NOMO-1 (cell line): Measurements from ENCODE around the gene ABT1.

Source experiments
- DNase-seq, 2 experiments: peaks; one replicate each; lab custom pipeline; 2025; ENCODE audit not compliant: unreplicated experiment in 2 of 2; lab: John Stamatoyannopoulos, UW

Gene ABT1

GRCh38 chr6:26600759-26601158 lies 4.0 kb downstream of the ABT1 start:
- DNase-seq: no peak

DNA sequence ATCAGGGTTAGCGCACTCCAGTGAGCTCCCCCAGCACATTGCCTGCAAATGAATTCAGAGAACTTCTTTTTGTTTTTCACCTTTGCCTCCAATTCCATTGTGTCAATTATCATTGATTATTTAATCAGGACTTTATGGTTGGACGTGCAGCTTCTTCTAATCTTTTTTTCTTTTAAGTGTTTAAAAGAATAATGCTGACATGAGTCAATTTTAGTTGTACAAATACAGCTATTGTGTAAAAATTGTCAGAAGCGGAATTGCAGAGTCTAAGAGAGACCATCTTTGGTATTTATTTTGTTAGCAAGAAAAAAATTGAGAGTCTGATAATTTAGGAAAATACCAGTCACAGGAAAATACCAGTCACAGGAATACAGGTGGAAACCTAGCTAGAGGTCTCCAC lies 5.5 kb downstream of the ABT1 start:
- no peak for DNase-seq

- DNase-seq: peak in 1 of 2 experiments; percentile 28
These were observed 7.3 kb downstream of the ABT1 start for GRCh38 chr6:26604026-26604425.

- DNase-seq: no peak
These were observed 8.0 kb downstream of the ABT1 start for GRCh38 chr6:26604797-26605196.

- DNase-seq: peak; percentile 73 to 78
These were observed 10.9 kb downstream of the ABT1 start for GRCh38 chr6:26607434-26608230.

GRCh38 chr6:26609463-26609862 lies 12.7 kb downstream of the ABT1 start:
- DNase-seq: no peak

DNA sequence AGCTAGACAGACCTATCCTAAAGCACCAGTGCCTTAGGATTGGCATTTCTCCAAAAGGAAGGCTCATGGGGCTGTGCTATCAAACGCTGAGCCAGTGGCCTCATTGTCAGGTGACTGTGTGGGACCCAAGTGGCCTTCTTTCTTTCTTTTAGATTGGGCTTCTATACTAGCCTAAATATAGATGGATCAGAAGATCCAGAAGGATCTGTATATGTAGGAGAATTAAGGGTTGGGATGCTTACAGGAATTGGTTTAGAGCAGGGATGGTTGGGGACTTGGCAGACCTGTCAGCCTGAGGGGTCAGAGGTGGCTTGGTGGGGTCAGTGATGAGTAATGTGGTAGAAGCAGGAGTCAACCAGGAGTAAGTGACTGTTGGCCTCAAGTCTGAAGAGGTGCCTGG lies 14.8 kb downstream of the ABT1 start:
- DNase-seq: no peak

DNA sequence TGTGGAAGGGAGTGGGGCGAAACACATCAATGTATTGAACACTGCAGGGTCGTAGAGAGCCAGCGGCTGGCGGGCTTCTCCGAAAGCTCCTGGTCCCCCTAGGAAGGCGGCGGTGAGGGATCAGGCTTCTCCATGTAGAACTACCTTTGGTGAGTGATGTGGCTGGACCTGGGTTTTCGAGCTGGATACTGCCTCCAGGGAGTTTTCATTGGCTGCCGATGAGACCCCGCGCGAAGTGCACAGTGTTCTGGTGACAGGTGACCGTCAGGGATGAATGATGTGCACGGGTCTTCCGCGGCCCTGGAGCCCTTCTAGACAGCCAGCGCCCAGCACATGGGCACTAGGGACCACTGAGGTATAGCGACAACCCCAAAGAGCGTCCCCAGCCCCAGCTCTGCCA lies 16.4 kb downstream of the ABT1 start:
- no peak for DNase-seq

GRCh38 chr6:26613689-26614683 lies 17.2 kb downstream of the ABT1 start:
- DNase-seq: no peak

- no peak for DNase-seq
These were observed 26.6 kb downstream of the ABT1 start for GRCh38 chr6:26623339-26623859.

- no peak for DNase-seq
These were observed 27.8 kb downstream of the ABT1 start for GRCh38 chr6:26624557-26624956.

- DNase-seq: no peak
These were observed 31.1 kb downstream of the ABT1 start for GRCh38 chr6:26627843-26628242.

- DNase-seq: no peak
These were observed 32.6 kb downstream of the ABT1 start for GRCh38 chr6:26629359-26629758.

- DNase-seq: no peak
These were observed 44.1 kb downstream of the ABT1 start for GRCh38 chr6:26640806-26641205.

- no peak for DNase-seq
These were observed 49.3 kb downstream of the ABT1 start for GRCh38 chr6:26646074-26646473.
